ENCODE results near the gene CARD11.

The CARD11 gene

GRCh38 chr7:2968616-2969397 is 74.9 kb downstream of the CARD11 start:
- no peak overlapping the region for H3K4me3 ChIP-seq (ENCODE audit: low read depth, low read length)
- DNase-seq (ENCODE audit: low read depth): no peak
- TF ChIP-seq CTCF (IDR thresholded peaks at IDR 0.05; ENCODE audit: control insufficient read depth, extremely low read depth, insufficient read depth): no peak

GRCh38 chr7:2968176-2968575 is 75.5 kb downstream of the CARD11 start:
- TF ChIP-seq CTCF (IDR thresholded peaks at IDR 0.05; ENCODE audit: control insufficient read depth, extremely low read depth, insufficient read depth): no peak
- no peak for DNase-seq (ENCODE audit: low read depth)
- no peak overlapping the region for H3K4me3 ChIP-seq (ENCODE audit: low read depth, low read length)

- H3K4me3 ChIP-seq (ENCODE audit: low read depth, low read length): no peak overlapping the region
- no peak for DNase-seq (ENCODE audit: low read depth)
- TF ChIP-seq CTCF (IDR thresholded peaks at IDR 0.05; ENCODE audit: control insufficient read depth, extremely low read depth, insufficient read depth): no peak
These were observed 76.0 kb downstream of the CARD11 start for GRCh38 chr7:2967705-2968104.

- no peak overlapping the region for H3K4me3 ChIP-seq (ENCODE audit: low read depth, low read length)
- no peak for TF ChIP-seq CTCF (IDR thresholded peaks at IDR 0.05; ENCODE audit: control insufficient read depth, extremely low read depth, insufficient read depth)
- no peak for DNase-seq (ENCODE audit: low read depth)
These were observed 76.4 kb downstream of the CARD11 start for GRCh38 chr7:2967253-2967652.

GRCh38 chr7:2966466-2967078 is 77.1 kb downstream of the CARD11 start:
- TF ChIP-seq CTCF (IDR thresholded peaks at IDR 0.05; ENCODE audit: control insufficient read depth, extremely low read depth, insufficient read depth): no peak
- DNase-seq (ENCODE audit: low read depth): no peak
- H3K4me3 ChIP-seq (ENCODE audit: low read depth, low read length): no peak overlapping the region

GRCh38 chr7:2965745-2966270 is 77.9 kb downstream of the CARD11 start:
- TF ChIP-seq CTCF (IDR thresholded peaks at IDR 0.05; ENCODE audit: control insufficient read depth, extremely low read depth, insufficient read depth): no peak
- no peak for DNase-seq (ENCODE audit: low read depth)
- no peak overlapping the region for H3K4me3 ChIP-seq (ENCODE audit: low read depth, low read length)

Data from LNCaP clone FGC (cell line).